Activated T-cell treated with anti-CD3 and anti-CD28 coated beads for 1 hour (primary cell): ENCODE results near the gene TRAT1.

Source experiments
- DNase-seq: peaks from one replicate; pipeline ENCODE4 v3.0.0-alpha.2; 2020; ENCODE audit warnings: low read depth

The TRAT1 gene

DNA sequence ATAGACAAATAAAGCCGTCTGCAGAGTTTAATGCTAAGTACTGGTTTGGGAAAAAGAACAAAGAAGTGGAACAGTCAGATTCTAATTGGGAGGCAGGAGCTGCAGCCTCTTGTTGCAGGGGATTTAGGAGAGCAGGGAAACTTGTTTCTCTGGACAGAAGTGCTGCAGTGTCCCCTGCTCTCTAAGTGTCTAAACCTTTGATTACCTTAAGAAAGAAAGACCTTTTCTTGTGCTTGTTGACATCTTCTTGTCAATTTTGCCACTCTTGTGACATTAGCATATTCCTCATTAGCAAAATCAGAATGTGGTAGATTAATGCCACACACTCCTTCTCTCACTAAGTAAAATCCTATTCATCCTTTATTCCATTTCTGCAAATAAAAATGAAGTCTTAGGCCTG is 38.8 kb downstream of the TRAT1 start:
- DNase-seq: no peak

DNA sequence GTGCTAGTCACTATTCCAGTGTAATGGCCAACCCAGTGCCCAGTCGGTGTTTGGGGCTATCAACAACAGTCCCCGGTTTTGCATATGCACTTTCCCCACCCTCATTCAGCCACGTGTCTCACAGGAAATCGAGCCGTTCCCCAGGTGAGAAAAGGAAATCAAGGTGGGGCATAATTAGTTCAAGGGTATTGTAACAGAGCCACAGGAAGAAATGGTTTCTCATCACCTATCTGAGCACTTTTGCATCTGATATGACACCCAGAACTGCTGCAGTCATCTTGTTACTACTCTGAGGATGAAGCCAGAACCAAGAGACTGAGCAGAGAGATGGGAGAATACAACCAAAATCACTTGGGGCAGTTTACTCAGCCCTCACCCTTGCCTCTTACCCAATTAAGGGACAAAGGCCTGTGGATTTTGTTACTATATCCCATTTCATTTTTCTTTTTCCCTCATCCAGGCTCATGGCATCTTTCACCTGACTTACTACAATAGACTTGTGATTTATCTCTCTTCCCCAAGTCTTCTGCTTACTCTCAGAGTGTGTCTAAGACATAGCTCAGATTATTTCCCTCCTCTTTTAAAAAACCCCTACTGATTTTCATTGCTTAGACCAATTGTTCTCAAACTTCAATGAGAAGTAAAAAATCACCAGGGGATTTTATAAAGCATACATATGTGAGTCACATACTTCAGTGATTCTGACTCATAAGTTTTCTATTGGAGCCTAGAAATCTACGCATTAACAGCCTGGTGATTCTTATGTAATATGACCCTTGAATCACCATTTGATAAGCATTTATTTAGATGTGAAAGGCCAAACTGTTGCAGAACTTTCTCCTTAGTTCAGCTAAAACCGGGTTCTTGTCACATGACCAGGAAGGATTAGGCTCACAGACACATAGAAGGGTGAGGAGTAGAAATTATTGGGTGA is 40.5 kb downstream of the TRAT1 start:
- DNase-seq: no peak

DNA sequence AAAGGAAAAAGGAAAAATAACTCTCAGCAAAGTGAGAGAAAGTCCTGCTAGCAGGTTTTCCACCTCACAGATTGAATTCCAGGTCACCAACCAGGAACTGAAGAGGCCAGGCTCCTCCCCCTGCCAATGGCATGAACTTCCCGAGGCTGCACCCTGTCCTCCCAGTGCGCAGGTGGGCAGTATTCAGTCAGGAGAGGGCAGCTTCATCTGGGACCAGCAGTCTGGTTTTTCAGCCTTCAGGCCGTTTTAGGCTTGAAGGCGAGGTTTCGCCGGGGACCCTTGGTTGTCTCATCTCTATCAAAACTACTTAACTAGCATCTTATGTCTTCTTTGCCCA is 41.2 kb downstream of the TRAT1 start:
- DNase-seq: no peak

DNA sequence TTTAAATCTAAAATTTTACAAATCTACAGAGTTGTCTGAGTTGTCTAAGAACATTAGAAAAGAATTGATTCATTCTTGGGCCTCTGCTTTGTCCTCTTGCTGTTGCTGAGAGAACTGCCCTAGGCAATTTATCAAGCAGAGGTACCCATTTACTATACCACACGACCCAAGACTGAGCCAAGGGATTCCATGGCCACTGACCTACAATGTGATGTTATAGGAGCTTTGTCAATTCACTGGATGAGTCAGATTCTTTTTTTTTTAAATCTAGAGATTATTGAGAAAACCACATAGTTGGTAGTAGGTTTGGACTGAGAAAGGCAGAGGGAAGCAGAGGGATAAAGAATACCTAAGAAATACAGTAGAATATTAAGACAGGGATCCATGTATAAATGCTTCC is 55.3 kb downstream of the TRAT1 start:
- no peak for DNase-seq

DNA sequence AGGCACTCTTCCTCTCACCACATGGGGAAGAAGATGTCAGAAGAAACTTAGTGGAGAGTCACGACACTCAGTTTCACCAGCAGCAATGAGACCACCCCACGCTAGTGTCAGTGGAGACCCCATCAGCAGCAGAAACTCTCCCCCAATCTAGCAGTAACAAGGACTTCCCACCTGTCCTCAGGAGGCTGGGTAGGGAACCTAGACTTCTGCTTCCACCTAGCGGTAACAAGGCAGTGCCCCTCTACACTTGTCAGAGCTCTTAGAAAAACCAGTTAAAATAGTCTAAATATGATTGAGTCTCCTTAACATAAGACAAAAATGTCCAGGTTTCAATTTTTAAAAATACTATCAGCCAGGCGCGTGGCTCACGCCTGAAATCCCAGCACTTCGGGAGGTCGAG is 57.3 kb downstream of the TRAT1 start:
- no peak for DNase-seq

DNA sequence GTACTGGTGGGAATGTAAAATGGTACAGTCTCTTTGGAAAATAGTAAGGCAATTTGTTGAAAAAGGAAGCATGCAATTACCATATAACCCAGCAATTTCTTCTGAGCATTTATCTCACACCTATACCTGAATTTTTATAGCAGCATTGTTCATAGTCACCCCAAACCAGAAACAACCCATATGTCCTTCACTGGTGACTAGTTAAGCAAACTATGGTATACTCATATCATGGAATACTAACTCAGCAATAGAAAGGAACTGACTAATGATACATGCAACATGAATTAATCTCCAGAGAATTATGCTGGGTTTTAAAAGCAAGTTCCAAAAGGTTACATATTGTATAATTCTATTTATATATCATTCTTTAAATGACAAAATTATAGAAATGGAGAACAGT is 60.2 kb downstream of the TRAT1 start:
- no peak for DNase-seq

DNA sequence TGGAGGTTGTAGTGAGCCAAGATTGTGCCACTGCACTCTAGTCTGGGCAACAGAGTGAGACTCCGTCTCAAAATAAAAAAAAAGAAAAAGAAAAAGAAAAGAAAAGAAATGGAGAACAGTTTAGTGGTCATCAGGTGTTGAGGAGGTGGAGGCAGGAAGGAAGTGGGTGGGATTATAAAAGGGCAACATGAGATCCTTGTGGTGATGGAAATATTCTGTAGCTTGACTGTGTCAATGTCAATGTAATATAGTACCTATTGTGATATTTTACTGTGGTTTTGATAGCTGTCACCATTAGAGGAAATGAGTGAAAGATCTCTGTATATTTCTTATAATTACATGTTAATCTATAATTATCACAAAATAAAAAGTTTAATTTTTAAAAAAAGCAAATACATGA is 60.8 kb downstream of the TRAT1 start:
- DNase-seq: no peak

DNA sequence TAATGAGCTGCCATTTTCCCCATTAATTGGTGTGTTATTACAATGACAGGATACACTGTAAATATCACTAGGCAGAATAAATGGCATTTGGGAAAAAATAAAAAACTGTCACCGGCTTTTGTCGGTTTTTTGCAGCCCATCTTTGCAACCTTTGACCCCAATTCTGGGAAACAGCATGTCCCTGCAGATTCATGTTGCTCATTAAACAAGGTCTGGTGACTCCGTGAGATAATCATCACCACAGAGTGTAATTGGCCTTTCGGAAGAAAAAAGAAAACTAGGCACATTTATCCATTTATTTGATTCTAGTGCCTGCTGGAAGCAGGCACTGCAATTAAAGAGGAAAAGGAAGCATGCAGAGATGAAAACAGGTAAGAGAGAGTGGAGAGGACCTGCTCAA is 64.5 kb downstream of the TRAT1 start:
- no peak for DNase-seq

DNA sequence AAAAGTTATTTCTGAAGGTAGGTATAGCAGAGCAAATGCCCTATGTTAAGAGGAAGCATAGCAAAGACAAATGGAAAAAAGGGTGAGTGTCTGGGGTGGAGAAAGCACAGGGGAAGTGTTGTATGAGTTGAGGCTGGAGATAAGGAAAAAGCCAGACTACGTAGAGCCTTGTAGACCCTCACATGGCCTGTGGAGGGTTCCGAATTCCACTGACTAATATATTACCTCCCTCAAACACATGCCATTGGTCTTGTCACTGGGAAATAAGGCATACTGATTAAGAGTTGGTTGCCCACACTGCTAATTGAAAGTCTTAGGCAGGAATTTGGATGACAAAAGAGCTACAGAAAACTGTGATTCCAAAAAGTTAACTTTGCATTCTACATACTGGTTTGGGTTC is 65.2 kb downstream of the TRAT1 start:
- DNase-seq: no peak

DNA sequence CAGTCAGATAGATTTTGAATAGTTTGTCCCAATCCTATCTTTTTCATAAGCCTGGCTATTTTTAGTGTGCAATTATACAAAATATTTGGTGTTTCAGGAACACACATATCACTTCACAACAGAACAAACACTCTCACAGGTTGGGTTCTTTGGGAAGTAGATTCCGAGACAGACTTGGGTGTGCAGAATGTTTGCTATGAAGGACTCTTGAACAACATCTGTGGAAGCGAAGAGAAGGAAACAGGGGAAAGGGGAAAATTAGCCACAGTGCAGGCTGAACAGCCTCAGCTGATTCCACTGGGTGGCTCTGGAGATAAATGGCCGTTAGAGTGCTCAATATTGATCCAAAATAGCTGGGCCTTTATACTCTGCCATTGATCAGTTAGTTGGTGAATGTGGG is 69.2 kb downstream of the TRAT1 start:
- no peak for DNase-seq

DNA sequence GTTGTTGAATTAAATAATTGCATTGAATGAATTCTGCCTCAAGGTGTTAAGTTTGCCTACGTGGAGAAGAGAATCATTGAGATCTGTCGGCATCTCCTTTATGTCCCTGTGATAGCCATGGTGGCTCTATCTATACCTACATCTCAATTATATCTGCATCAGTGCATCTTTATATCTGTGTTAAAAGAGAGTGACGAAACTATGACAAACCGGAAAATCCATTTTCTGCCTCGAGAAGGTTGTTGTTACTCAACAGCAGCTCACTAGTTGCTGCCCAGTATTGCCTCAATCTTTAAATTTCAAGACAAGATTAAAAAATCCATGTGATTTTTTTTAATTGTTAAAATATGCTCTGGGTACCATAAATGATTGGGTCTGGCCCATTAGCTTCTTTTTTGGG is 72.4 kb downstream of the TRAT1 start:
- no peak for DNase-seq

DNA sequence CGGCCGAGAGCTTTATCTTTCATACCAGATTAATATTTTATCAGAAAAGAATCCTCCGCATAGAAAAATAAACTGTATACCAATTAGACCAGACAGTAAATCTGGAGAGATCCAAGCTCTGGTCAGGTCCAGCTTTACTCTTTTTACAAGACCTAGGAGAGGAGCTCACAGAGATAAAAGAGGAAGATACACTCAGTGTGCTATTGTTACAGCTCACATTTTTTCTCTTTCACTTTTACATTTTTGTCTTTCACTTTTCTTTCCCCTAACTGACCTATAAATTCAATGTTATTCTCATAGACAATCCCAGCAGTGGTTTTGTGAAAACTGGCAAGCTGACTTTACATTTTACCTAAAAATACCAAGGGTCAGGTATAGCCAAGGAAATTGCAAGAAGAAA is 75.3 kb downstream of the TRAT1 start:
- no peak for DNase-seq

DNA sequence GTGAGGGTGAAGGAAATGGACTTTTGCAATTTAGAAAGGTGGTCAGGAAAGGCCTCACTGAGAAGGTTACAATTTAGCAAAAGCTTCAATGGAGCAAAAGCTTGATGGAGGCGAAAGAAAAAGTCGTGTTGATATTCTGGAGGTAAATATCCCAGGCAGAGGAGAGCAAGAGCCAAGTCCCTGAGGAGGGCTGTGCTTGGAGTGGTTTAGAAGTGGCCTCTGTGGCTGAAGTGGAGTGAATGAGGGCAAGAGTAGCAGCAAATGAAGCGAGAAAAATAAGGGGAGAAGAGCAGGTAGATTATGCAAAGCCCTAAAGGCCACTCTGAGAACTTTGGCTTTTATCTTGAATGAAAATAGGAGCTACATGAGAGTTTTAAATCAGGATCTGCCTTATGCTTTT is 76.9 kb downstream of the TRAT1 start:
- DNase-seq: no peak
